ENCODE measurements around the gene USP53.

The USP53 gene

GRCh38 chr4:119303587-119304305, 91.2 kb downstream of the USP53 start:
- Histone ChIP-seq H3K27ac (no peak overlapping the region), H3K4me2 (ENCODE audit: low read length) (no peak overlapping the region), H3K27me3 (ENCODE audit: control insufficient read depth, insufficient read depth, low read length) (no peaks in the 10 kb centered on the region), H3K9me3 (ENCODE audit: control insufficient read depth, low read length) (no peaks in the 10 kb centered on the region), H3K4me1 (peaks cover 2% of the 10 kb centered on the region), H2AFZ (no peak overlapping the region), H3K36me3 (ENCODE audit: control insufficient read depth, insufficient read depth, low read length) (no peaks in the 10 kb centered on the region), H3K4me3 (ENCODE audit: low read depth, low read length) (no peak overlapping the region), H3K9ac (no peak overlapping the region), H3K79me2 (no peaks in the 10 kb centered on the region)
- TF ChIP-seq CTCF (IDR thresholded peaks at IDR 0.05) = no peak

- H3K4me2 ChIP-seq (ENCODE audit: low read length) = no peak overlapping the region
- TF ChIP-seq CTCF (IDR thresholded peaks at IDR 0.05) = no peak
- no peaks in the 10 kb centered on the region for H3K36me3 ChIP-seq (ENCODE audit: control insufficient read depth, insufficient read depth, low read length)
- no peaks in the 10 kb centered on the region for H3K27me3 ChIP-seq (ENCODE audit: control insufficient read depth, insufficient read depth, low read length)
- no peaks in the 10 kb centered on the region for H3K9me3 ChIP-seq (ENCODE audit: control insufficient read depth, low read length)
- no peak overlapping the region for H3K4me3 ChIP-seq (ENCODE audit: low read depth, low read length)
- H3K79me2 ChIP-seq = no peaks in the 10 kb centered on the region
- no peak overlapping the region for H2AFZ ChIP-seq
- H3K27ac ChIP-seq = no peak overlapping the region
- H3K4me1 ChIP-seq = no peaks in the 10 kb centered on the region
- H3K9ac ChIP-seq = no peak overlapping the region
Measured at GRCh38 chr4:119304431-119304830, 91.9 kb downstream of the USP53 start.

- H3K4me3 ChIP-seq (ENCODE audit: low read depth, low read length) = no peak overlapping the region
- H3K27me3 ChIP-seq (ENCODE audit: control insufficient read depth, insufficient read depth, low read length) = no peaks in the 10 kb centered on the region
- TF ChIP-seq CTCF (IDR thresholded peaks at IDR 0.05) = no peak
- no peaks in the 10 kb centered on the region for H3K4me1 ChIP-seq
- H3K9me3 ChIP-seq (ENCODE audit: control insufficient read depth, low read length) = no peaks in the 10 kb centered on the region
- H3K79me2 ChIP-seq = no peaks in the 10 kb centered on the region
- H3K27ac ChIP-seq = no peak overlapping the region
- no peaks in the 10 kb centered on the region for H3K36me3 ChIP-seq (ENCODE audit: control insufficient read depth, insufficient read depth, low read length)
- H3K9ac ChIP-seq = no peak overlapping the region
- H2AFZ ChIP-seq = no peak overlapping the region
- H3K4me2 ChIP-seq (ENCODE audit: low read length) = no peak overlapping the region
Measured at GRCh38 chr4:119307606-119308005, 95.1 kb downstream of the USP53 start.

GRCh38 chr4:119310826-119311225, 98.3 kb downstream of the USP53 start:
- Histone ChIP-seq H2AFZ (no peak overlapping the region), H3K4me1 (no peaks in the 10 kb centered on the region)
- TF ChIP-seq CTCF (IDR thresholded peaks at IDR 0.05) = no peak

GRCh38 chr4:119313237-119313636, 100.7 kb downstream of the USP53 start:
- Histone ChIP-seq H3K79me2 (no peaks in the 10 kb centered on the region), H3K36me3 (ENCODE audit: control insufficient read depth, insufficient read depth, low read length) (no peaks in the 10 kb centered on the region), H3K4me2 (ENCODE audit: low read length) (no peak overlapping the region), H3K9ac (no peak overlapping the region), H2AFZ (no peak overlapping the region), H3K9me3 (ENCODE audit: control insufficient read depth, low read length) (no peaks in the 10 kb centered on the region), H3K4me3 (ENCODE audit: low read depth, low read length) (no peak overlapping the region), H3K27ac (no peak overlapping the region), H3K4me1 (no peaks in the 10 kb centered on the region), H3K27me3 (ENCODE audit: control insufficient read depth, insufficient read depth, low read length) (no peaks in the 10 kb centered on the region)
- TF ChIP-seq CTCF (IDR thresholded peaks at IDR 0.05) = no peak

More at GRCh38 chr4:119310826-119311225, 98.3 kb downstream of the USP53 start:
- no peak overlapping the region for H3K9ac ChIP-seq
- H3K9me3 ChIP-seq (ENCODE audit: control insufficient read depth, low read length) = no peaks in the 10 kb centered on the region
- H3K27ac ChIP-seq = no peak overlapping the region
- no peak overlapping the region for H3K4me2 ChIP-seq (ENCODE audit: low read length)
- H3K27me3 ChIP-seq (ENCODE audit: control insufficient read depth, insufficient read depth, low read length) = no peaks in the 10 kb centered on the region
- H3K36me3 ChIP-seq (ENCODE audit: control insufficient read depth, insufficient read depth, low read length) = no peaks in the 10 kb centered on the region
- no peaks in the 10 kb centered on the region for H3K79me2 ChIP-seq
- no peak overlapping the region for H3K4me3 ChIP-seq (ENCODE audit: low read depth, low read length)

All from parathyroid adenoma (tissue), 2 donors.